Measurements from ENCODE around the gene ZNF66.

- TF ChIP-seq POLR2A (IDR thresholded peaks at IDR 0.05) (no peak), CTCF (IDR thresholded peaks at IDR 0.05) (no peak), EP300 (IDR thresholded peaks at IDR 0.05) (no peak)
These were observed 11.7 kb downstream of the ZNF66 start for GRCh38 chr19:20787786-20788185.
